K562 (cell line): ENCODE results near the gene SGMS1. TPM values are rescaled to one million over a fixed set of nuclear protein-coding genes. Genes with fewer than 3 reads are reported as not detected.

ENCODE experiments used
- GABPB2 ChIP-seq: fragments of 250-450 bp; sonication (Bioruptor Pico); conservative IDR thresholded peaks from 2 replicates; pipeline ENCODE4 v1.5.1; 2021; ENCODE audit warnings: mild to moderate bottlenecking
- GATAD2B ChIP-seq: fragments of 450-650 bp; IDR thresholded peaks from 2 replicates; pipeline ENCODE4 v1.6.1; 2017; ENCODE audit warnings: mild to moderate bottlenecking, borderline replicate concordance
- ILK ChIP-seq: fragments of 450-650 bp; IDR thresholded peaks from 2 replicates; pipeline ENCODE4 v1.6.1; 2016; ENCODE audit warnings: missing genetic modification characterization, low read depth, mild to moderate bottlenecking, missing compliant biosample characterization, moderate library complexity, borderline replicate concordance
- KDM5B ChIP-seq: fragments of 200-600 bp; sonication (generic); IDR thresholded peaks from 2 replicates; pipeline ENCODE4 v1.6.1; 2012; ENCODE audit warnings: low read depth, mild to moderate bottlenecking, moderate library complexity, low read length, control low read depth, inconsistent platforms; ENCODE audit not compliant: insufficient replicate concordance
- NR4A1 ChIP-seq, 2 experiments: fragments of 250-450 bp in 1 of 2; fragments of 450-650 bp in 1 of 2; sonication (Bioruptor Pico) in 1 of 2; IDR thresholded peaks; 2 replicates each; pipeline versions ENCODE4 v1.4.0 to v1.6.1; 2016 to 2020; ENCODE audit warnings: mild to moderate bottlenecking in 2 of 2, missing compliant biosample characterization in 1 of 2, missing genetic modification characterization in 1 of 2, moderate library complexity in 1 of 2
- RBM25 ChIP-seq: fragments of 200-400 bp; formaldehyde crosslinking; IDR thresholded peaks from 2 replicates; pipeline ENCODE4 v1.6.1; 2018; ENCODE audit warnings: low read length, low read depth, moderate library complexity; ENCODE audit not compliant: severe bottlenecking
- SAFB ChIP-seq: fragments of 200-400 bp; formaldehyde crosslinking; IDR thresholded peaks from 2 replicates; pipeline ENCODE4 v1.6.1; 2017; ENCODE audit warnings: low read depth, low read length, borderline replicate concordance
- TEAD4 ChIP-seq, 2 experiments: sonication (generic) in 1 of 2; formaldehyde crosslinking in 1 of 2; IDR thresholded peaks; 2 replicates each; pipeline versions ENCODE4 v1.6.1 to v1.8.0; 2012 to 2022; ENCODE audit warnings: borderline replicate concordance in 1 of 2, inconsistent platforms in 1 of 2, low read length in 1 of 2, mild to moderate bottlenecking in 1 of 2, missing genetic modification reagents in 1 of 2
- TFAM ChIP-seq: fragments of 250-450 bp; sonication (Bioruptor Pico); conservative IDR thresholded peaks from 2 replicates; pipeline ENCODE4 v1.5.0; 2021; ENCODE audit warnings: mild to moderate bottlenecking, moderate library complexity
- XRCC3 ChIP-seq: fragments of 450-650 bp; IDR thresholded peaks from 2 replicates; pipeline ENCODE4 v1.6.1; 2017; ENCODE audit warnings: mild to moderate bottlenecking, moderate library complexity
- ZNF24 ChIP-seq: fragments of 450-650 bp; IDR thresholded peaks from 2 replicates; pipeline ENCODE4 v1.6.1; 2016
- ZNF586 ChIP-seq: fragments of 450-650 bp; formaldehyde crosslinking; conservative IDR thresholded peaks from 2 replicates; pipeline ENCODE4 v1.4.0; 2020; ENCODE audit warnings: mild to moderate bottlenecking, moderate library complexity
- ZNF589 ChIP-seq: fragments of 200-800 bp; sonication (Bioruptor generic); IDR thresholded peaks from 2 replicates; pipeline ENCODE4 v1.6.1; 2016; ENCODE audit warnings: low read depth, missing genetic modification characterization, missing compliant biosample characterization
- polyA plus RNA-seq, 8 experiments: library from polyadenylated mRNA; depleted of rRNA in 4 of 8; stranded (reverse) in 5 of 8; unstranded in 3 of 8; fragments of >200 nt; fragmentation: Nextera tagmentation in 2 of 8; fragmentation: Illumina TruSeq in 1 of 8; extraction: Ambion mirVana in 2 of 8; extraction: Trizol in 1 of 8; gene quantifications; 2 replicates each; pipeline versions ENCODE4 v1.2.1 to v1.2.3, GENCODE V29; 2011 to 2014; ENCODE audit warnings: inconsistent platforms in 1 of 8, missing spikeins in 1 of 8
- total RNA-seq, 7 experiments: library from RNA; depleted of rRNA in 6 of 7; stranded (reverse); fragments of >200 nt in 6 of 7; fragmentation: Illumina TruSeq in 2 of 7; extraction: Trizol in 2 of 7; gene quantifications; 2 replicates each; pipeline versions ENCODE4 v1.2.1 to v1.2.3, GENCODE V29; 2011 to 2021; ENCODE audit warnings: low replicate concordance in 1 of 7
- TF ChIP-seq, protein P1 (sequence below): fragments of 450-650 bp; IDR thresholded peaks from 2 replicates; pipeline ENCODE4 v1.6.1; 2016; ENCODE audit warnings: low read depth, mild to moderate bottlenecking, moderate library complexity
- TF ChIP-seq, protein P2 (sequence below): IDR thresholded peaks from 3 replicates; pipeline ENCODE4 v1.6.1; 2011; ENCODE audit warnings: borderline replicate concordance, mild to moderate bottlenecking; ENCODE audit not compliant: insufficient read length, insufficient read depth
- TF ChIP-seq, protein P3 (sequence below): fragments of 250-450 bp; sonication (Bioruptor Pico); IDR thresholded peaks from 2 replicates; pipeline ENCODE4 v1.5.1; 2021; ENCODE audit warnings: mild to moderate bottlenecking
- TF ChIP-seq, protein P4 (sequence below): fragments of 250-450 bp; sonication (Bioruptor Pico); IDR thresholded peaks from 2 replicates; pipeline ENCODE4 v1.5.0; 2021; ENCODE audit warnings: mild to moderate bottlenecking, borderline replicate concordance
- TF ChIP-seq, protein P5 (sequence below): fragments of 250-450 bp; sonication (Bioruptor Pico); IDR thresholded peaks from 2 replicates; pipeline ENCODE4 v1.8.0; 2021; ENCODE audit warnings: moderate library complexity, mild to moderate bottlenecking, inconsistent platforms

Gene SGMS1
- total and polyA plus RNA-seq, 9 of the 15 experiments (the other 6 are each of a cell fraction or from before 2014, with no cell fraction given) = 22.6 to 232 (median 82.2) TPM

DNA sequence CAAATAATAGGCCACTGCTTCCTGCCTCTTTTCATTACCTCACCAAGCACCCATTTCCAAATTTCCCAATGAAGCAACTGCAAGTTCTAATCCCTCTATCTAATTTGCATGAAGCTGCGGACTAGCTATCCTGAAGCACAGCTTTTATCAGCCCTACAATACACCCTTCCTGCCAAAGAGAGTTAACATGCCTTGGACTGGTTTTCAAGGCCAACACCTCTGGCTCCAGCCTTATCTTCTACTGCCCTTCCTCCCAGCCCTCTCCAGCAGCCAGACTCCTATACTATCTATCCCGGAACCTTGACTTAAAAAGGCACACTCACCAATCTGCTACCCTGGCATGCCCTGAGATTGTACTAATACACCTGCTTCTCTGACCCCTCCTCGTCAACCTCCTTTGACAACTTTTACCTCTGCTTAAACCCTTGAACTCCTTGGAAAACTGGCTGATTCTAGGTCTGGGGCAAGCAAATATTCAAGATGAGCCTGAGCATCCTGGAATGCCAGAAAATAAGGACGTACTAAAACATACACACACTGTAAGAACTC lies 73.4 kb downstream of the SGMS1 start (continued):
- TF ChIP-seq ILK (tag) = no peak
- TF ChIP-seq TFAM (CRISPR knock-in tag) = no peak
- peak; percentile 65 for TF ChIP-seq GATAD2B
- no peak for TF ChIP-seq GABPB2
- no peak; the same call in 1 of the 2 replicates for TF ChIP-seq NR4A1 (CRISPR knock-in tag; IDR thresholded peaks at IDR 0.05)
- TF ChIP-seq NR4A1 (tag; IDR thresholded peaks at IDR 0.05) = peak; percentile 93
- TF ChIP-seq RBM25 = no peak
- TF ChIP-seq, protein P1, sequence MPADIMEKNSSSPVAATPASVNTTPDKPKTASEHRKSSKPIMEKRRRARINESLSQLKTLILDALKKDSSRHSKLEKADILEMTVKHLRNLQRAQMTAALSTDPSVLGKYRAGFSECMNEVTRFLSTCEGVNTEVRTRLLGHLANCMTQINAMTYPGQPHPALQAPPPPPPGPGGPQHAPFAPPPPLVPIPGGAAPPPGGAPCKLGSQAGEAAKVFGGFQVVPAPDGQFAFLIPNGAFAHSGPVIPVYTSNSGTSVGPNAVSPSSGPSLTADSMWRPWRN = peak; percentile 74
- TF ChIP-seq, protein P2, sequence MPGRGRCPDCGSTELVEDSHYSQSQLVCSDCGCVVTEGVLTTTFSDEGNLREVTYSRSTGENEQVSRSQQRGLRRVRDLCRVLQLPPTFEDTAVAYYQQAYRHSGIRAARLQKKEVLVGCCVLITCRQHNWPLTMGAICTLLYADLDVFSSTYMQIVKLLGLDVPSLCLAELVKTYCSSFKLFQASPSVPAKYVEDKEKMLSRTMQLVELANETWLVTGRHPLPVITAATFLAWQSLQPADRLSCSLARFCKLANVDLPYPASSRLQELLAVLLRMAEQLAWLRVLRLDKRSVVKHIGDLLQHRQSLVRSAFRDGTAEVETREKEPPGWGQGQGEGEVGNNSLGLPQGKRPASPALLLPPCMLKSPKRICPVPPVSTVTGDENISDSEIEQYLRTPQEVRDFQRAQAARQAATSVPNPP = no peak
- peak; percentile 99 for TF ChIP-seq ZNF589 (CRISPR knock-in tag)
- TF ChIP-seq SAFB = no peak
- TF ChIP-seq, protein P3, sequence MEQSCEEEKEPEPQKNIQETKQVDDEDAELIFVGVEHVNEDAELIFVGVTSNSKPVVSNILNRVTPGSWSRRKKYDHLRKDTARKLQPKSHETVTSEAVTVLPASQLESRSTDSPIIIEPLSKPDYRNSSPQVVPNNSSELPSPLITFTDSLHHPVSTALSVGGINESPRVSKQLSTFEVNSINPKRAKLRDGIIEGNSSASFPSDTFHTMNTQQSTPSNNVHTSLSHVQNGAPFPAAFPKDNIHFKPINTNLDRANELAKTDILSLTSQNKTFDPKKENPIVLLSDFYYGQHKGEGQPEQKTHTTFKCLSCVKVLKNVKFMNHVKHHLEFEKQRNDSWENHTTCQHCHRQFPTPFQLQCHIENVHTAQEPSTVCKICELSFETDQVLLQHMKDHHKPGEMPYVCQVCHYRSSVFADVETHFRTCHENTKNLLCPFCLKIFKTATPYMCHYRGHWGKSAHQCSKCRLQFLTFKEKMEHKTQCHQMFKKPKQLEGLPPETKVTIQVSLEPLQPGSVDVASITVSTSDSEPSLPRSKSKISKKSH = no peak
- peak; percentile 82 for TF ChIP-seq ZNF24
- TF ChIP-seq XRCC3 = peak; percentile 80; the same call in 1 of the 2 replicates
- no peak for TF ChIP-seq ZNF586
- peak; percentile 100 for TF ChIP-seq TEAD4 (IDR thresholded peaks at IDR 0.05; ENCODE audit: low read length)
- 0 out of 2 replicates have a peak, but pooled peaks have one; percentile 30 for TF ChIP-seq TEAD4 (CRISPR knock-in tag; IDR thresholded peaks at IDR 0.05; ENCODE audit: borderline replicate concordance)
- TF ChIP-seq, protein P4, sequence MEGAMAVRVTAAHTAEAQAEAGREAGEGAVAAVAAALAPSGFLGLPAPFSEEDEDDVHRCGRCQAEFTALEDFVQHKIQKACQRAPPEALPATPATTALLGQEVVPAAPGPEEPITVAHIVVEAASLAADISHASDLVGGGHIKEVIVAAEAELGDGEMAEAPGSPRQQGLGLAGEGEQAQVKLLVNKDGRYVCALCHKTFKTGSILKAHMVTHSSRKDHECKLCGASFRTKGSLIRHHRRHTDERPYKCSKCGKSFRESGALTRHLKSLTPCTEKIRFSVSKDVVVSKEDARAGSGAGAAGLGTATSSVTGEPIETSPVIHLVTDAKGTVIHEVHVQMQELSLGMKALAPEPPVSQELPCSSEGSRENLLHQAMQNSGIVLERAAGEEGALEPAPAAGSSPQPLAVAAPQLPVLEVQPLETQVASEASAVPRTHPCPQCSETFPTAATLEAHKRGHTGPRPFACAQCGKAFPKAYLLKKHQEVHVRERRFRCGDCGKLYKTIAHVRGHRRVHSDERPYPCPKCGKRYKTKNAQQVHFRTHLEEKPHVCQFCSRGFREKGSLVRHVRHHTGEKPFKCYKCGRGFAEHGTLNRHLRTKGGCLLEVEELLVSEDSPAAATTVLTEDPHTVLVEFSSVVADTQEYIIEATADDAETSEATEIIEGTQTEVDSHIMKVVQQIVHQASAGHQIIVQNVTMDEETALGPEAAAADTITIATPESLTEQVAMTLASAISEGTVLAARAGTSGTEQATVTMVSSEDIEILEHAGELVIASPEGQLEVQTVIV (CRISPR knock-in tag) = no peak
- TF ChIP-seq KDM5B = no peak
- TF ChIP-seq, protein P5, sequence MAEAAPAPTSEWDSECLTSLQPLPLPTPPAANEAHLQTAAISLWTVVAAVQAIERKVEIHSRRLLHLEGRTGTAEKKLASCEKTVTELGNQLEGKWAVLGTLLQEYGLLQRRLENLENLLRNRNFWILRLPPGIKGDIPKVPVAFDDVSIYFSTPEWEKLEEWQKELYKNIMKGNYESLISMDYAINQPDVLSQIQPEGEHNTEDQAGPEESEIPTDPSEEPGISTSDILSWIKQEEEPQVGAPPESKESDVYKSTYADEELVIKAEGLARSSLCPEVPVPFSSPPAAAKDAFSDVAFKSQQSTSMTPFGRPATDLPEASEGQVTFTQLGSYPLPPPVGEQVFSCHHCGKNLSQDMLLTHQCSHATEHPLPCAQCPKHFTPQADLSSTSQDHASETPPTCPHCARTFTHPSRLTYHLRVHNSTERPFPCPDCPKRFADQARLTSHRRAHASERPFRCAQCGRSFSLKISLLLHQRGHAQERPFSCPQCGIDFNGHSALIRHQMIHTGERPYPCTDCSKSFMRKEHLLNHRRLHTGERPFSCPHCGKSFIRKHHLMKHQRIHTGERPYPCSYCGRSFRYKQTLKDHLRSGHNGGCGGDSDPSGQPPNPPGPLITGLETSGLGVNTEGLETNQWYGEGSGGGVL (CRISPR knock-in tag) = no peak
